HAP-1 (cell line): ENCODE data around the gene UNC119.

ENCODE experiments used
- DNase-seq, 2 experiments: peaks; one replicate each; pipeline ENCODE4 v3.0.0-alpha.2; 2016 to 2020; ENCODE audit warnings: low spot score in 2 of 2
- H3K27me3 ChIP-seq: fragments of 250-450 bp; sonication (Bioruptor Pico); 2 replicates; pipeline ENCODE4 v1.5.1; 2020; ENCODE audit warnings: low read depth, mild to moderate bottlenecking, moderate library complexity
- H3K36me3 ChIP-seq: fragments of 250-450 bp; sonication (Bioruptor Pico); replicated peaks from 2 replicates; pipeline ENCODE4 v1.5.1; 2020; ENCODE audit warnings: mild to moderate bottlenecking
- H3K4me1 ChIP-seq: fragments of 250-450 bp; sonication (Bioruptor Pico); 2 replicates; pipeline ENCODE4 v1.5.1; 2020; ENCODE audit warnings: mild to moderate bottlenecking
- H3K4me3 ChIP-seq: fragments of 250-450 bp; sonication (Bioruptor Pico); 2 replicates; pipeline ENCODE4 v1.5.1; 2020; ENCODE audit warnings: mild to moderate bottlenecking, moderate library complexity
- H3K9me3 ChIP-seq: fragments of 250-450 bp; sonication (Bioruptor Pico); 2 replicates; pipeline ENCODE4 v1.5.1; 2020; ENCODE audit warnings: mild to moderate bottlenecking, moderate library complexity
- in situ Hi-C: fragments of 300-500 bp; cut with MboI; formaldehyde crosslinking; loops from 3 replicates; pipeline ENCODE4 v1.14.3; 2020; ENCODE audit warnings: low sequenced_read_pairs, inconsistent platforms, mixed read lengths

The UNC119 gene

DNA sequence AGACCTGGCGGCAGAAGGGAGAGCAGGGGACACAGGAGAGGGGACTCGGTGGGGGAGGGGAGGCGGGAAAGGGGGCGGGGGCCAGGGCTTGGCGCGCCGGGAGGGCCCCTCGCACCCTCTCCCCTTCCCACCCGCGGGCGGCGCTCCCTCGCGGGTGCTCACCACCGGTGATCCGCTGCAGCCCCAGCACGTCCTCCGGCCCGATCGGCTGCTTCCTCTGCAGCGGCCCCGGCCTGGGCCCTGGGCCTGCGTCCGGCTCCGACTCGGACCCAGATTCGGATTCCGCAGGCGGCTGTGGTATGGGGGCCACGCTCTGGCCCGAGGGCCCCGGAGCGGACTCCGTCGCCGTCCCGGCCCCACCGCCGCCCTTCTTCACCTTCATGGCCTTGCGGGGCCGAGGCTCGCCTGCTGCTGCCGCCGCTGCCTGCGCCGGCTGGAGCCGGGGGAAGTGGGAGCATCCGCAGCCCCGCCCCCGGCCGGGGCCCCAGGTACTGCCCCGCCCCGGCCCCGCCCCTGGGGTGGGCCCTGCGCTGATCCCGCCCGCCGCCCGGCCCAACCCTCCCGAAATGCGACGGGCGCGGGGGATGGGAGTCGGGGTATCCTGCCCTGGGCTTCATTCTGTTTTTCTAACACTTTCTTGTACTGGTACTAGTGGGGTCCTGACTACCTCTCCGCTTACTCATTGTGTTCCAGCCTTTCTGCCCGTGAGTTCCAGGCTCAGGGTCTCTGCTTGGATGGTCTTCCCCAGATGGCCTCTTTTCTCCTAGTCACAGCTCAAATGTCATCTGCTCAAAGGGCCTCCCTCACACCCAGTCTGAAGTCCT, at the start of gene UNC119:
Gene UNC119, minus strand, starts transcription at position 449 of the 824 bp plus-strand sequence. Its CDS starts 67 bp downstream, at position 382.
- H3K27me3 ChIP-seq = no peaks in the 10 kb centered on the region
- H3K4me1 ChIP-seq = peaks cover 3% of the 10 kb centered on the region
- in situ Hi-C loops = no loop called here
- peak within 1 kb of the TSS; percentile 72 for H3K4me3 ChIP-seq
- peaks cover 46% of the 10 kb centered on the region for H3K36me3 ChIP-seq
- peak; percentile 72 to 86 for DNase-seq
- no peaks in the 10 kb centered on the region for H3K9me3 ChIP-seq

DNA sequence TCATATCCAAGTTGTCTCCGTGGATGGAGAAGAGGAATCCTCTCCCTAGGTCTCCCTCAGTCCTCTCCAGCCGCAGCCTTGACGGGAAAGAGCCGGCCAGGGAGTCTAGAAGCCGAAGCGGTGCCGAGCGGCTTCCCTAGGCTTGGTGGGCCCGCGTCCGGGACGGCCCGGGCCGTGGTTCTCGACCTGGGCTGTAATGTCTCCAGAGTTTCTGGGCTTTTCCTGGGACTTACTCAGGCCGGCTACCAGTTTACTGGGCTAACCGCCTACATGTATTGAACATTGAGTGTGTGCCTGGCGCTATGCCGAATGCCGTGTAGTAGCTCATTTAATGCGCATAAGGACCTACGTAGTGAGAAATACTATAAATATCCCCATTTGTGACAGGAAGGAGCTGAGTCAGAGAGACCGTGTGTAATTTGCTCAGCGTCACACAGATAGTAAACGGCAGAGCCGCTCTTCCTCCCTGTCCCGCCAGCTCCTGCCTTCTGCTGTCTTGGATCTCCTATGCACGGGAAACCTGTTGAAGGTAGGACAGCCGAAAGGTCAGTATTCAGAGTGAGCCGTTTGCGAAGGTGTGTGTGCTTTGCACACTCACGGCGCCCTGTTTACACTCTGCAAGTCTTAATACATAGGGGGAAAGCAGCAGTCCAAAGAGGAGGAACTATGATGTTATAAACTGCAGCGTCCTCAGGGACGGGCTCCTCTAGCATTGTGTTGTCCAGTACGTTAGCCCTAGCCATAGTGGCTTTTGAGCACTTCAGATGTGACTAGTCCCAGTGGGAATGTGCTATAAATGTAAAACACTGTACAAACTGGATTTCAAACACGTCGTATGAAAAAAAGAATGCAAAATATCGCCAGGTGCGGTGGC, 47.1 kb upstream of the UNC119 start:
- peak; percentile 52 to 70 for DNase-seq
- H3K9me3 ChIP-seq = no peaks in the 10 kb centered on the region
- no peaks in the 10 kb centered on the region for H3K27me3 ChIP-seq
- peaks cover 26% of the 10 kb centered on the region for H3K36me3 ChIP-seq
- H3K4me3 ChIP-seq = peak overlapping the region; percentile 94
- peaks cover 7% of the 10 kb centered on the region for H3K4me1 ChIP-seq
- in situ Hi-C loops = no loop called here

DNA sequence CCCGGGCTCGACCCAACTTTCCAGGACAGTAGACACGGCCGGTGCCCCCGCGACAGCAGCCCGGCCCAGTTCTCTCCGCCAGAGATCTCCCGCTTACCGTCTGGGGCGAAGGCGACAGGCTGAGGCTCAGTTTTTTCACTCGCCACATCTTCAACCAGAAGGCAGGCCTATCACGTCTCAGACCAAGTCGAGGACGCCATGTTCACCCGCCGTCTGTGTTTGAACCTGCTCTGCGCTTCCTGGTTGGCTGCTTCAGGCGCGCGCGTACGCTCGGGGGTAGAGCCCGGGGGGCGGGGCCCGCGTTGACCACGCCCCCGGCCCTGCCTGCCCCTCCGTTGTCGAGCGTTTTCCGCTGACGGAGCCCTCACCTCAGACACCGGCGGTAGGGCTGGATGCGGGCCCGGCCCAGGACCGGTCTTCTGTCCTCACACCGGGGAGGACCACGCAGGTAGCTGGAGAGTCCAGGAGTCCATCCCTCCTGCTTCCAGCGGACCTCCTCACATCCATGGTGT, 46.4 kb upstream of the UNC119 start, which contains the start of gene SPAG5:
Gene SPAG5, minus strand, starts transcription at position 227 of the 512 bp plus-strand sequence. Its CDS starts 79 bp downstream, at position 148.
- Histone ChIP-seq H3K36me3 (peaks cover 31% of the 10 kb centered on the region), H3K4me3 (peak within 1 kb of the TSS; percentile 94), H3K27me3 (no peaks in the 10 kb centered on the region), H3K9me3 (no peaks in the 10 kb centered on the region), H3K4me1 (peaks cover 7% of the 10 kb centered on the region)
- DNase-seq = peak; percentile 90 to 95
- in situ Hi-C loops = no loop called here

DNA sequence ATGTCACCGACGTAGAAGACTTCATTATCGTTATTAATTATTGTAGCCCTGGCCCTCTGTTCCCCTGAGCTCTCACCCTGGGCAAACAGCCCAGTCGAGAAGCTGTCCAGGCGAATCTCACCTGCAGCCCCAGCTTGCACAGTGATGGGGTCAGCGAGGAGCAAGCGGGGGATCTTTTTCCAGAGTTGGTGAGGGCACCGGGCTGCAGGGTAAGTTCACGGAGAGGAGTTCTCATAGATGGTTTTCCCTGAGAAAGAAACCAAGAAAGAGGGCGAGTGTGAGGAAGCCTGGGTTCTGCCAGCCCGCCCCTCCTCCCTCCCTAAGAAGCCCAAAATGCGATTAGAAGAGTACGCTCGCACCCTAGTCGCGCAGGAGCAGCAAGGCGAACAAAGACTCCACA, 46.0 kb upstream of the UNC119 start:
- in situ Hi-C loops = no loop called here
- Histone ChIP-seq H3K4me3 (peak overlapping the region; percentile 94), H3K9me3 (no peaks in the 10 kb centered on the region), H3K36me3 (peaks cover 34% of the 10 kb centered on the region), H3K4me1 (peaks cover 7% of the 10 kb centered on the region), H3K27me3 (no peaks in the 10 kb centered on the region)
- DNase-seq = no peak

DNA sequence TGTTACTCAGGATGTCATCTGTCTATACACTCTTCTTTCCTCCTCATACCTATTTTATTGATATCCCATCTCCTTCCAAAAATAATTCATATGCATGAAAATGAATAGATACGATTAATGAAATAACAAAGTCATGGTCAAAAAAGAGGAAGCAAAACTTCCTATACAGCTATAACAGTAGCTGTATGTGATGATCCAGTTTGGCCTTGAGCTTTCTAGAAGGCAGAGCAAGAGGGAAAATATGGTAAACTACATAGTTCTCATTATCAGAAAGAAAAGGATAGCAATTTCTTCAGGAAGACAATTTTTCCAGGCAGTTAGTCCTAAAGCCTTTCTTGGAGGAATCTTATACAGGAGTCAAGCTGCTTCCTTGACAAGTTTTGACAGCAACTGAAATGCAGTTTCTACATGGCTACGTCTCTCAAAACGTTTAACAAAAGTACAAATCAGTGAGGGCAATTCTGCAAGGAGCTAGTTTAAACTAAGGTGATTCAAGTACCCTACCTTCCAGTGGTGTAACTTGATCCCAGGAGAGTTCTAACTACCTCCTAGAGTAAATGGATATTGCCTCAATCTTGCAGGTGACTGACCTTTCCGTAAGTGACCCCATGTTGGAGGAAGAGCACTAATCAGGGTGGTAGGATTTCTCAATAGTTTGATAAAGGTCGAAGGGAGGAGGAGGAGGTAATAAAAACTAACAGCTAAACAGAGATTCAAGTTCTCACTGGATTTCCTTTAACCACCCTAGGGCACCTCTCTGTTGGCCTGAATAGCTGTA, 45.4 kb upstream of the UNC119 start:
- no peak for DNase-seq
- Histone ChIP-seq H3K27me3 (no peaks in the 10 kb centered on the region), H3K4me3 (peak overlapping the region; percentile 94), H3K36me3 (peaks cover 40% of the 10 kb centered on the region), H3K9me3 (no peaks in the 10 kb centered on the region), H3K4me1 (peaks cover 7% of the 10 kb centered on the region)
- in situ Hi-C loops = no loop called here

DNA sequence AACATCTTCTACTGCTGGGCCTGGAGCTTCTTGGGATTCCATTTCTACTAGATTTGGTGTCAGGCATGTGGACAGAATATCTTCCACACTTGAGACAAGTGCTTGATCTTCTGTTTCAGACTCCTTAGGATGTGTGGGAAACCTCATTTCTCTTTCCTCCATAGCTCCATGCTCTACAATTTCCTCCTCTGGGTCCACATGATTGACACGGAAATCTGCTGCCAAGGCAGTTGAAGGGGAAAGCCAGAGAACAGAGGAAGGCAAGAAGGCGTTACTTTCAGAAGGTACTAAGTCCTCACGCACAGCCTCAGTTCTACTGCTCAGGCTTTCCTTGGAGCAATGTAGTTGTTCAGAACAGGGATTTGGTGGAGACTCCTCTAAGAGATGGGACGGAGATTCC, 39.8 kb upstream of the UNC119 start:
- H3K4me3 ChIP-seq = no peak overlapping the region
- in situ Hi-C loops = no loop called here
- H3K27me3 ChIP-seq = no peaks in the 10 kb centered on the region
- H3K9me3 ChIP-seq = no peaks in the 10 kb centered on the region
- peaks cover under 1% of the 10 kb centered on the region for H3K4me1 ChIP-seq
- peaks cover 80% of the 10 kb centered on the region for H3K36me3 ChIP-seq
- DNase-seq = no peak

DNA sequence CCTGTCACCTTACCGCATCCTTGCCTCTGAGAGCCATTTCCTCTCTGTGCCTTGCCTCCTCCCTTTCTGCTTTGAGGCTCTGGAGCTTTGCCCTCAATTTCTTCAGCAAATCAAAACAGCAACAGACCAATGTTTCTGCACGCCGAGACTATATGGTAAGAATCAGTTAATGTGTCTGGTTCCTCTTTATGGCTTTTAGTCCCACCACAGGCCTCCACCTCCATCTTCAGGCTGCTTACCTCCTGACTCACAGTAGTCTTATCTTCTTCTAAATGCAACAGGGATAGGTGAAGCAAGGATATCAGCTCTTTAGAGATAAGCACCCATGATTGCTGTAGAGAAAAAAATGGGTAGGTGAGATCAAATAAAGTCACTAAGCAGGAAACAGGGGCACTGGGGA, 33.4 kb upstream of the UNC119 start:
- Histone ChIP-seq H3K4me3 (no peak overlapping the region), H3K27me3 (no peaks in the 10 kb centered on the region), H3K4me1 (no peaks in the 10 kb centered on the region), H3K36me3 (peaks cover 88% of the 10 kb centered on the region), H3K9me3 (no peaks in the 10 kb centered on the region)
- DNase-seq = no peak
- in situ Hi-C loops = no loop called here

DNA sequence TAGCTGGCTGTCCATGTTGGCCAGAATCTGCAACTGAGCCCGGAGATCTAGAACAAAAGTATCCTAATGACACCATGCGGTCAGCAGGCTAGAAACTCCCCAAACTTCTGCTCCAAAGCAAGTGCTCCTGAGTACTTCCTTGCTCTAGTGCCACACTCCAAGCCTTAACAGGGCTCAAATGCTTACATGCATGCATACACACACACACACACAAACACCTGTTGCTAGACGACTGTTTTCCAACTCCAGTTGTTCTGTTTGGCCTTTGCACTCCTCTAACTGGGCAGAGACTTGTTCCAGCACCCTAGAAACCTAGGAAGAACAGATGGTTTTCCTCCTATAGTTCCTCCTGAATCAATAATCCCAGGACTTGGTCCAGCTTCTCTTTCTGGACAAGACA, 32.0 kb upstream of the UNC119 start:
- DNase-seq = no peak
- in situ Hi-C loops = no loop called here

DNA sequence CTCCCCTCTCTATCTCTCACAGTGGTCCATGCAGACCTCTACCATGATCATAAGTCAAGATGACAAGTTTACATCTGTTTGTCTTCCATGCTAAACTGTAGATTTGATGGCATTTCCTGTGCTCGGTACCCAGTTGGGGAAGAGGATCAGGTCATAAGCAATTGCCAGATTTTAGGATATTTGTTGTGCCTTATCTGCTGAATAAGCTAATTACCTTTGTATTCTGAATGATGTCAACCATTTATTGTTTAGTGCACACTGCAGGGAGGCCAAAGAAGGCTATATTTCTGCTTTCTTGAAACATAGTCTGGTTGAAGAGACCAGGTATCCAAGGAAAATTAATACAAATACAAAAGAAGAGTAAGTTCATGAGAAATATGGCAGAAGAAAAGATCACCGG, 30.1 kb upstream of the UNC119 start:
- Histone ChIP-seq H3K4me1 (no peaks in the 10 kb centered on the region), H3K4me3 (no peak overlapping the region), H3K27me3 (no peaks in the 10 kb centered on the region), H3K36me3 (peaks cover 90% of the 10 kb centered on the region), H3K9me3 (no peaks in the 10 kb centered on the region)
- in situ Hi-C loops = no loop called here
- no peak for DNase-seq

More for the DNA sequence above, 32.0 kb upstream of the UNC119 start:
- H3K4me1 ChIP-seq = no peaks in the 10 kb centered on the region
- peaks cover 86% of the 10 kb centered on the region for H3K36me3 ChIP-seq
- no peak overlapping the region for H3K4me3 ChIP-seq
- H3K27me3 ChIP-seq = no peaks in the 10 kb centered on the region
- H3K9me3 ChIP-seq = no peaks in the 10 kb centered on the region

DNA sequence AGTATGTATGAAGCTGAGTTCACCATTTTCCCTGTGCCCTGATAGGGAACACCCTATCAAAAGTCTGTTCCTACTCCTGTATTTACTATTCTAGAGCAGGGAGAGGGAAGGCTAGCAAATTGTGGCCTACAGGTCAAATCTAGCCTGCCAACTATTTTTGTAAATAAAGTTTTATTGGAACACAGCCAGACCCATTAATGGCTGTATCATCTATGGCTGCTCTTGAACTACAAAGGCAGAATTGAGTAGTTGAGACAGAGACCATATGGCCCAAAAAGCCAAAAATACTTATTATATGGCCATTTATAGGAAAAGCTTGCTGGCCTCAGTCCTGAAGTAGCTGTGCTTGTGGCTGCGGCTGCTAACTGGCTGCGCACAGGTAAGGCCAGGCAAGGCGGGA, 28.5 kb upstream of the UNC119 start:
- DNase-seq = no peak
- no peaks in the 10 kb centered on the region for H3K9me3 ChIP-seq
- H3K4me1 ChIP-seq = peaks cover 4% of the 10 kb centered on the region
- in situ Hi-C loops = no loop called here
- H3K36me3 ChIP-seq = peaks cover 83% of the 10 kb centered on the region
- no peaks in the 10 kb centered on the region for H3K27me3 ChIP-seq
- no peak overlapping the region for H3K4me3 ChIP-seq

DNA sequence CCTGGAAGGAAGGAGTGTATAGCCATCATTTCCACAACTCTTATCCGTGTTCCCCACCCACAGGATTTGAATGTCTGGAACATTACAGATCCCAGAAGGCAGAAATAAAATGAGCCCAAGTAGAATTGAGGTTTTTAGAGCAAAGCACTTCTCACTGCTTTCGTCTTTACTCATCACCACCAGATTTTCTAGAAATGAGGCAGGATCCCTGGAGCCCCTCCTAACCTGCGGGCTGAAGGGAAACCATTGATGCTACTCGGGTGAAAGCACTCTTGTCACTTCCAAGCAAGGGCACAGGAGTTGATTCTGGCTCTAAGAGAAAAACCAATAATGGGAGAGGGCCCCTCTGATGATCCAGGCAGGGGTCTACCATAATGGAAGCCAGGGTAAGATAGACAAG, 27.1 kb upstream of the UNC119 start:
- DNase-seq = no peak
- Histone ChIP-seq H3K4me3 (no peak overlapping the region), H3K4me1 (peaks cover 4% of the 10 kb centered on the region), H3K9me3 (no peaks in the 10 kb centered on the region), H3K27me3 (no peaks in the 10 kb centered on the region), H3K36me3 (peaks cover 69% of the 10 kb centered on the region)
- in situ Hi-C loops = loop anchor here (10.0 kb wide), 1 partner anchor 65 kb away; no protein-coding TSS in a partner anchor

DNA sequence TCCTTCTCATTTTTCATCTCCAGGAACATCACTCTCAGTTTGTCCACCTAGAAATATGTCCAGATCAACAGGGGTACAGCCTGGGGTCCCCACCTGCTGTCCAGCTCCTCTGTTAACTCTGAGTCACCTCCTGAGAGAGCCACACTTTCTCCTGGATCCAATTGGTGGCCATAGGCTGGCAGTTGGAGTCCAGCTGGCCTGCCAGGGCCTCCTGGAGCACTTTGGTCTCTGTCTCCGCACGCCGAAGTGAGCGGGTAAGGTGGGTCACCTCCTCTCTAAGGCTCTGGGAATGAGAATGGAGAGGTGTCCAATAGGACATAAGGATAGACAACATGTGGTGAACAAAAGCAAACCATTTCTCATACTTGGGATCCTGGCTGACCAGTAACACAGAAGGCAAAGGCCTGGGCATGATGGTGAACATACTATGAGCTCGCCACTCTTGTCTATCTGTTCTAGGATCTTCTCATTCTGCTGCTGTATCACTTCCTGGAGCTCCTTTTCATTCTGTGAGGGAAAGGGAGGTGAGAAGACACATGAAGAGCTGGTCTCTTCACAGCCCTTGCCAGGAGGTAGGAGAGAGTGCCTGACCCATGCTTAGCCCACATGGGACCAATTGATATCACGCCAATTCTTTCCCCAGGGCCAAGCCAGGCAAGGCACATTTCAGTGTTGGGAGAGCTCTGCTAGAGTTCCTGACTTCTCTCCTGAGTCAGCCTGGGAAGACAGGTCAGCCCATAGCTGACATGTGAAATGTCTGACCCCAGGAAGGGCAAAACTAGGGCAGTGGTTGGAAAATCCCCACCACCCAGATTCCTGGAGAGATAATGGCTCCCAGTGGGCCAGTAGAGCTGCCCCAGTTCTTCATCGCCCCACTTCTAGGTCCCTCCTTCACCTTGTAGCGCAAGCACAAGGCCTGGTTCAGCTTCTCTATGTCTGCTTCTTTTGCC, 26.1 kb upstream of the UNC119 start:
- no peak for DNase-seq
- Histone ChIP-seq H3K36me3 (peaks cover 59% of the 10 kb centered on the region), H3K27me3 (no peaks in the 10 kb centered on the region), H3K4me1 (peaks cover 4% of the 10 kb centered on the region), H3K9me3 (no peaks in the 10 kb centered on the region), H3K4me3 (no peak overlapping the region)
- in situ Hi-C loops = loop anchor here (10.0 kb wide), 1 partner anchor 64 kb away; no protein-coding TSS in a partner anchor
